Chondrocyte (in vitro differentiated cells): Measurements from ENCODE around the gene STARD8. TPM values are rescaled to one million over a fixed set of nuclear protein-coding genes. Genes with fewer than 3 reads are reported as not detected.
"Not testable (repeated sequence)": the region's sequence is repeated elsewhere in the genome, so short reads cannot be mapped to it uniquely, and the experiment has no call there.

Experiments used
- DNase-seq: peaks from one replicate; pipeline ENCODE4 v3.0.0; 2021; ENCODE audit warnings: mixed read lengths, low spot score
- H3K27ac Mint-ChIP-seq: one replicate; pipeline ENCODE4 v1.8.0; 2021; ENCODE audit warnings: mild to moderate bottlenecking, moderate library complexity, mixed read lengths; ENCODE audit not compliant: unreplicated experiment
- H3K27me3 Mint-ChIP-seq: 2 replicates; pipeline ENCODE4 v1.8.0; 2021; ENCODE audit warnings: low read depth, mixed read lengths
- H3K36me3 Mint-ChIP-seq: 2 replicates; pipeline ENCODE4 v1.8.0; 2021; ENCODE audit warnings: low read depth, mixed read lengths
- H3K4me1 Mint-ChIP-seq: 2 replicates; pipeline ENCODE4 v1.8.0; 2021; ENCODE audit warnings: low read depth, mild to moderate bottlenecking, mixed read lengths
- H3K4me3 Mint-ChIP-seq: one replicate; pipeline ENCODE4 v1.8.0; 2021; ENCODE audit warnings: mild to moderate bottlenecking, moderate library complexity, mixed read lengths; ENCODE audit not compliant: unreplicated experiment
- H3K9me3 Mint-ChIP-seq: 2 replicates; pipeline ENCODE4 v1.8.0; 2021; ENCODE audit warnings: low read depth, mixed read lengths
- CTCF ChIP-seq: fragments of 200-600 bp; sonication (generic); IDR thresholded peaks from 2 replicates; pipeline ENCODE4 v1.5.0; 2021; ENCODE audit warnings: antibody characterized with exemption, mild to moderate bottlenecking, moderate library complexity
- total RNA-seq: library from RNA; stranded (reverse); gene quantifications from 3 replicates; pipeline ENCODE4 v1.2.1, GENCODE V29; 2021

The STARD8 gene
- total RNA-seq, 1 donor from 2014 or later, result 0.37 TPM

GRCh38 chrX:68727696-68728095, 80.2 kb downstream of the STARD8 start:
- Mint-ChIP-seq H3K9me3 (peaks cover 4% of the 10 kb centered on the region), H3K27ac (no peak overlapping the region), H3K27me3 (no peaks in the 10 kb centered on the region), H3K36me3 (peaks cover 2% of the 10 kb centered on the region), H3K4me1 (no peaks in the 10 kb centered on the region), H3K4me3 (no peak overlapping the region)
- TF ChIP-seq CTCF, result no peak
- DNase-seq, result no peak

GRCh38 chrX:68728186-68728585, 80.7 kb downstream of the STARD8 start:
- Mint-ChIP-seq H3K9me3 (peaks cover 4% of the 10 kb centered on the region), H3K36me3 (no peaks in the 10 kb centered on the region), H3K4me3 (no peak overlapping the region), H3K27ac (no peak overlapping the region), H3K4me1 (no peaks in the 10 kb centered on the region), H3K27me3 (no peaks in the 10 kb centered on the region)
- no peak for DNase-seq
- no peak for TF ChIP-seq CTCF

GRCh38 chrX:68731254-68731653, 83.8 kb downstream of the STARD8 start:
- H3K9me3 Mint-ChIP-seq, result peaks cover 14% of the 10 kb centered on the region
- H3K27ac Mint-ChIP-seq, result no peak overlapping the region
- H3K4me3 Mint-ChIP-seq, result no peak overlapping the region
- H3K27me3 Mint-ChIP-seq, result no peaks in the 10 kb centered on the region
- DNase-seq, result no peak
- TF ChIP-seq CTCF, result no peak
- H3K36me3 Mint-ChIP-seq, result no peaks in the 10 kb centered on the region
- no peaks in the 10 kb centered on the region for H3K4me1 Mint-ChIP-seq

- peaks cover 10% of the 10 kb centered on the region for H3K9me3 Mint-ChIP-seq
- no peaks in the 10 kb centered on the region for H3K27me3 Mint-ChIP-seq
- H3K36me3 Mint-ChIP-seq, result no peaks in the 10 kb centered on the region
- DNase-seq, result peak; percentile 75
- no peaks in the 10 kb centered on the region for H3K4me1 Mint-ChIP-seq
- no peak overlapping the region for H3K27ac Mint-ChIP-seq
- H3K4me3 Mint-ChIP-seq, result no peak overlapping the region
- TF ChIP-seq CTCF, result peak; percentile 73
These were observed 85.5 kb downstream of the STARD8 start for GRCh38 chrX:68732906-68733493.

- Mint-ChIP-seq H3K9me3 (peaks cover 13% of the 10 kb centered on the region), H3K27ac (no peak overlapping the region), H3K4me3 (no peak overlapping the region), H3K4me1 (no peaks in the 10 kb centered on the region), H3K27me3 (no peaks in the 10 kb centered on the region), H3K36me3 (no peaks in the 10 kb centered on the region)
- no peak for DNase-seq
- no peak for TF ChIP-seq CTCF
These were observed 87.8 kb downstream of the STARD8 start for GRCh38 chrX:68735266-68735665.

GRCh38 chrX:68741864-68742263, 94.4 kb downstream of the STARD8 start:
- not testable (repeated sequence) for DNase-seq, H3K36me3 Mint-ChIP-seq, H3K4me1 Mint-ChIP-seq, H3K27me3 Mint-ChIP-seq, H3K27ac Mint-ChIP-seq, H3K4me3 Mint-ChIP-seq
- peaks cover 16% of the 10 kb centered on the region for H3K9me3 Mint-ChIP-seq
